ENCODE results near the gene ATP10A.

Gene ATP10A

GRCh38 chr15:25680686-25681025 is 182.5 kb downstream of the ATP10A start:
- Histone ChIP-seq H3K9ac (ENCODE audit: low read length) (no peak overlapping the region), H3K36me3 (ENCODE audit: insufficient read depth, low read length) (no peaks in the 10 kb centered on the region), H3K27ac (ENCODE audit: low read depth, low read length, poor library complexity, severe bottlenecking) (no peak overlapping the region), H3F3A (ENCODE audit: insufficient read depth, low read length) (no peaks in the 10 kb centered on the region), H3K9me2 (ENCODE audit: low read depth, low read length) (no peaks in the 10 kb centered on the region), H3K4me2 (ENCODE audit: low read length) (no peak overlapping the region), H3K4me1 (ENCODE audit: insufficient read depth, low read length, severe bottlenecking) (no peaks in the 10 kb centered on the region), H3K9me3 (ENCODE audit: low read length) (no peaks in the 10 kb centered on the region), H4K20me1 (ENCODE audit: insufficient read depth, low read length) (no peaks in the 10 kb centered on the region), H3K79me2 (ENCODE audit: insufficient read depth, low read length) (no peaks in the 10 kb centered on the region), H3K4me3 (ENCODE audit: low read depth, low read length, poor library complexity, severe bottlenecking) (no peak overlapping the region), H3K27me3 (ENCODE audit: insufficient read depth, low read length) (no peaks in the 10 kb centered on the region), H2AFZ (ENCODE audit: low read length) (no peak overlapping the region)
- TF ChIP-seq EZH2 (IDR thresholded peaks at IDR 0.05; ENCODE audit: borderline replicate concordance, low read length) (no peak), CTCF (IDR thresholded peaks at IDR 0.05; ENCODE audit: low read length) (no peak)

GRCh38 chr15:25679964-25680685 is 183.0 kb downstream of the ATP10A start:
- TF ChIP-seq EZH2 (IDR thresholded peaks at IDR 0.05; ENCODE audit: borderline replicate concordance, low read length), result no peak
- no peak for TF ChIP-seq CTCF (IDR thresholded peaks at IDR 0.05; ENCODE audit: low read length)
- H2AFZ ChIP-seq (ENCODE audit: low read length), result no peak overlapping the region
- H3K4me3 ChIP-seq (ENCODE audit: low read depth, low read length, poor library complexity, severe bottlenecking), result no peak overlapping the region
- H3K9ac ChIP-seq (ENCODE audit: low read length), result no peak overlapping the region
- H3K27me3 ChIP-seq (ENCODE audit: insufficient read depth, low read length), result no peaks in the 10 kb centered on the region
- H3K9me2 ChIP-seq (ENCODE audit: low read depth, low read length), result no peaks in the 10 kb centered on the region
- H3K9me3 ChIP-seq (ENCODE audit: low read length), result no peaks in the 10 kb centered on the region
- no peaks in the 10 kb centered on the region for H3K36me3 ChIP-seq (ENCODE audit: insufficient read depth, low read length)
- H4K20me1 ChIP-seq (ENCODE audit: insufficient read depth, low read length), result no peaks in the 10 kb centered on the region
- H3K79me2 ChIP-seq (ENCODE audit: insufficient read depth, low read length), result no peaks in the 10 kb centered on the region
- no peaks in the 10 kb centered on the region for H3K4me1 ChIP-seq (ENCODE audit: insufficient read depth, low read length, severe bottlenecking)
- no peak overlapping the region for H3K4me2 ChIP-seq (ENCODE audit: low read length)
- no peaks in the 10 kb centered on the region for H3F3A ChIP-seq (ENCODE audit: insufficient read depth, low read length)
- H3K27ac ChIP-seq (ENCODE audit: low read depth, low read length, poor library complexity, severe bottlenecking), result no peak overlapping the region

- Histone ChIP-seq H3K4me1 (ENCODE audit: insufficient read depth, low read length, severe bottlenecking) (no peaks in the 10 kb centered on the region), H3K4me3 (ENCODE audit: low read depth, low read length, poor library complexity, severe bottlenecking) (no peak overlapping the region), H3K27me3 (ENCODE audit: insufficient read depth, low read length) (no peaks in the 10 kb centered on the region), H3K9me2 (ENCODE audit: low read depth, low read length) (no peaks in the 10 kb centered on the region), H3K9ac (ENCODE audit: low read length) (no peak overlapping the region), H4K20me1 (ENCODE audit: insufficient read depth, low read length) (no peaks in the 10 kb centered on the region), H3K79me2 (ENCODE audit: insufficient read depth, low read length) (no peaks in the 10 kb centered on the region), H3K4me2 (ENCODE audit: low read length) (no peak overlapping the region), H2AFZ (ENCODE audit: low read length) (no peak overlapping the region), H3K36me3 (ENCODE audit: insufficient read depth, low read length) (no peaks in the 10 kb centered on the region), H3K9me3 (ENCODE audit: low read length) (no peaks in the 10 kb centered on the region), H3F3A (ENCODE audit: insufficient read depth, low read length) (no peaks in the 10 kb centered on the region), H3K27ac (ENCODE audit: low read depth, low read length, poor library complexity, severe bottlenecking) (no peak overlapping the region)
- TF ChIP-seq EZH2 (IDR thresholded peaks at IDR 0.05; ENCODE audit: borderline replicate concordance, low read length) (no peak), CTCF (IDR thresholded peaks at IDR 0.05; ENCODE audit: low read length) (no peak)
Measured at GRCh38 chr15:25679492-25679891, 183.6 kb downstream of the ATP10A start.
